ENCODE results near the gene BCL2. TPM values are rescaled to one million over a fixed set of nuclear protein-coding genes. Genes with fewer than 3 reads are reported as not detected.

Gene BCL2
- total RNA-seq, 1 donor from 2014 or later: 16.5 TPM

DNA sequence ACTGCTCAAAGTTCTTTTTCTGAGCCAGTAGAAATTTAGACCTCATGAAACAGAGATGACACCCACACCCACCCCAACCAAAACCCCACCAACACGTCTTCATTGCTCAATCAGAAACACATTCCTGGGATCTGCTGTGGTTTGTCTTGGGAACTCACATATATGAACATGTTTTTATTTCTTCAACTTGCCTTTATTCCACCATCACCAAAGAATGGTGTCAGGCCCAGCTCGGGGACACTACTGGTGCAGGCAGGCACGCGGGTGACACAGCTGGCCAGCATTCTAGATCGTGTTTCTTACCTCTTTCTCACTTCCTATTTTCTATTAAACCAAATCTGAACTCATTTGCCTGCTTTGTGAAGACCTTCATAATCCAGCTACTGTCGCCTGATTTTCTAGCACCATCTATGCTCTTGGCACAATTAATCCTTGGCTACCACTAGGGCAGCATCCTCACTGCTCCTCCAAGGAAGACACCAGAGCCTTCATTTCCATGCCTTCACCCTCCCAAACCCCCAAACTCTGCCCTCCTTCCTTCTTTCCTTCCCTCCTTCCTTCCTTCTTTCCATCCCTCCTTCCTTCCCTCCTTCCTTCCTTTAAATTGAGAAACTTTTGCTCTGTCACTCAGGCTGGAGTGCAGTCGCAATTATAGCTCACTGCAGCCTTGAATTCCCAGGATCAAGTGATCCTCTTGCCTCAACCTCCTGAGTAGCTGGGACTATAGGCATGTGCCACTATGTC is 157.1 kb downstream of the BCL2 start:
- DNase-seq (ENCODE audit: extremely low spot score, unreplicated experiment): no peak
- Mint-ChIP-seq H3K27me3 (no peaks in the 10 kb centered on the region), H3K27ac (peak overlapping the region; percentile 32), H3K36me3 (peaks cover 14% of the 10 kb centered on the region), H3K4me3 (no peak overlapping the region), H3K4me1 (ENCODE audit: unreplicated experiment) (peaks cover 37% of the 10 kb centered on the region), H3K9me3 (peaks cover 5% of the 10 kb centered on the region)
- no peak for TF ChIP-seq CTCF (conservative IDR thresholded peaks at IDR 0.05)

- no peak for TF ChIP-seq CTCF (conservative IDR thresholded peaks at IDR 0.05)
- Mint-ChIP-seq H3K9me3 (peaks cover 5% of the 10 kb centered on the region), H3K4me3 (peak overlapping the region; percentile 72), H3K27me3 (no peaks in the 10 kb centered on the region), H3K4me1 (ENCODE audit: unreplicated experiment) (peaks cover 37% of the 10 kb centered on the region), H3K27ac (peak overlapping the region; percentile 65), H3K36me3 (peaks cover 14% of the 10 kb centered on the region)
- DNase-seq (ENCODE audit: extremely low spot score, unreplicated experiment): no peak
These were observed 157.8 kb downstream of the BCL2 start for GRCh38 chr18:63161761-63162195.

DNA sequence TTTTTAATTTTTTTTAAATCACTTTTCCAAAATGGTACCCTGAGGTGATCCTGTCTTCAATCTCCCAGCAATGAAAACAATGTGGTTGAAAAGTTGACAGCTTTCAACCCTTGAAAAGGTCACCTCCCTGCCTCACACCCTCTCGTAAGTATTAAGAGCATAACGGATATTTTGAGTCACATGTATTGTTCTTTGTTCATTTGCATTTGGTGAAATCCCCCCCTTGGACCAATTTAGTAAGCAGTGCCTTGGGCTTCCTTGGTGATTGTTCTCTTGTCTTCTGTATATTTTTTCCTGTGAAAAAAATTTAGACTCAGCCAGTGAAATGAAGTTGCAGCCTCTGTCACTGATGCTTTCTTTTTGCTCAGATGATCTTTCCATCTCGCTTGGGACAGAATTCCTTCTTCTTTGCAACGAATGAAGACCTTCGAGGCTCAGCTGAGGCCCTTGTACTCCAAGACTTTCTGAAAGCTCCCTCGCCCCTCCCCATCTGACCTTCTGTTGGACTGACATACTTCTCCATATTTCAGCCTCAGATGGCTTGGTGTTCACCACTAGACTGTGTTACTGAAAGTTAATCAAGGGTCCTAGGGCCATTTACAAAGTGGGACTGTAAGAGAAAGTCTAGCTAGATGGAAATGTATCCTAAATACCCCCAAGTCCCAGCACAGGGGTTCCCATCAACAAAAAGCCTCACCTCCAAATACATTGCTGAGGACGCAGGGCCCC is 158.4 kb downstream of the BCL2 start:
- no peaks in the 10 kb centered on the region for H3K27me3 Mint-ChIP-seq

DNA sequence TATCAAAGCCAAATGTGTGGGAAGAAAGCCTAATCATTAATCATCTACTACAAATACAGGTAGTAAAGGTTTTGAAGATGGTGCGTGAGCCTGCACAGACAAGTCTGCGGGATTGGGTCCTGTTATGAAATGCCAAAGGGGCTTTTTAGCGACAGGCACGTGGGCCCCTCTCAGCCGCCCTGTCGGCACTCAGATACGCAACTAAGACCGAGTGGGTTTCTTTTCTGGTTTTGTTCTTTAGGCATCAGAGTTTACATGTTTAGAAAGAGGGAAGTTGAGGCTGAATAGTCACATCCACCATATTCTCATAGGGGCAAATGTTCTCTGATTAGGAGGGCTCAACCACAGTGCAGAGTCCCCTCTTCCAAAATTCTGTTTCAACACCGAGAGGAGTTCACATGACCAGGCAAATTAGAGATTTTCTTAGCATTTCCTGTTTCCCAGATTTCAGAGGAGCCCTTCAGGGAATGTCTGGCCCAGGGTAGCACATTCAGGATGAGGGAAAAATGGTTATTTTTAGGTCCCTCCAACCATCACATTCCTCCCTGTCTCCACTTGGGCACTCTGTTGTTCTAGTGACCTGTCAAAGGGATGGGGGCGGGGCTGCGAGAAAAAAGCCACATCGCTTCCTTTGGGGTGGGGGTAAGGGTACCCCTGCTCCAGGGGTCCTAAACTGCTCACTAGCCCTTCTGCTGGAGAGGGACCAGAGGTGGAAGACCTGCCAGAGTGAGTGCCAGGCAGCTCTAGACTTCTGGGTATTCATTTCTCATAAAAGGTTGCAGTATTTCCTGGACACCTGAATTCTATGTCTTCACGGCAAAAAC is 159.2 kb downstream of the BCL2 start:
- H3K27me3 Mint-ChIP-seq: no peaks in the 10 kb centered on the region
- no peak overlapping the region for H3K4me3 Mint-ChIP-seq
- H3K27ac Mint-ChIP-seq: peak overlapping the region; percentile 18
- peaks cover 5% of the 10 kb centered on the region for H3K9me3 Mint-ChIP-seq
- TF ChIP-seq CTCF (conservative IDR thresholded peaks at IDR 0.05): no peak
- peaks cover 37% of the 10 kb centered on the region for H3K4me1 Mint-ChIP-seq (ENCODE audit: unreplicated experiment)
- H3K36me3 Mint-ChIP-seq: peaks cover 14% of the 10 kb centered on the region
- no peak for DNase-seq (ENCODE audit: extremely low spot score, unreplicated experiment)

More for the DNA sequence above, 158.4 kb downstream of the BCL2 start:
- H3K9me3 Mint-ChIP-seq: peaks cover 5% of the 10 kb centered on the region
- H3K4me1 Mint-ChIP-seq (ENCODE audit: unreplicated experiment): peaks cover 37% of the 10 kb centered on the region
- H3K4me3 Mint-ChIP-seq: peak overlapping the region; percentile 72
- no peak for DNase-seq (ENCODE audit: extremely low spot score, unreplicated experiment)
- H3K27ac Mint-ChIP-seq: peak overlapping the region; percentile 65
- H3K36me3 Mint-ChIP-seq: peaks cover 14% of the 10 kb centered on the region
- TF ChIP-seq CTCF (conservative IDR thresholded peaks at IDR 0.05): no peak

DNA sequence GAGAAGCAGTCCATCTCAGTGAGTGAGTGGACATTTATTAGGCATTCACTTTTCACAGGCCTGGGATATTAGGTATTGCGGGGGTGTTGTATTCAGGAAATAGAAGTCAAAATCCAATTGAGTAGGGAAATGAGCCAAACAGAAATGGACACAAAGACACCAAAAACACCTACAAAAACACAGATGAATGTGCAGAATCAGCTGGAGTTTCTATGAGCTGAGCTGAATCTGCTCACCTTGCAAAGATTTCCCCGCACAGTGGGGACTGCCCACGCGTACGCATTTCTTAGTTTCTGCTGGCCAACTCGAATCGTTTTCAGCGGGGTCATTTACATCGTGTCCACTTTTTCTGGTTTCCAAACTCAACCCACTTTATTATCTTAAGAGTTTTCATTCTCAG is 160.0 kb downstream of the BCL2 start:
- H3K36me3 Mint-ChIP-seq: peaks cover 19% of the 10 kb centered on the region
- H3K27me3 Mint-ChIP-seq: no peaks in the 10 kb centered on the region
- no peak for DNase-seq (ENCODE audit: extremely low spot score, unreplicated experiment)
- peak overlapping the region; percentile 18 for H3K27ac Mint-ChIP-seq
- peaks cover 37% of the 10 kb centered on the region for H3K4me1 Mint-ChIP-seq (ENCODE audit: unreplicated experiment)
- H3K9me3 Mint-ChIP-seq: peaks cover 5% of the 10 kb centered on the region
- TF ChIP-seq CTCF (conservative IDR thresholded peaks at IDR 0.05): no peak
- no peak overlapping the region for H3K4me3 Mint-ChIP-seq
